HG03378 (cell line): ENCODE results near the gene SH2B3.
"Not testable (repeated sequence)": the region's sequence is repeated elsewhere in the genome, so short reads cannot be mapped to it uniquely, and the experiment has no call there.

Experiments used
- ATAC-seq: cut with Tn5 transposase; IDR thresholded peaks from one replicate; pipeline ENCODE4 v1.9.1; 2021; ENCODE audit warnings: mild to moderate bottlenecking, moderate library complexity; ENCODE audit not compliant: unreplicated experiment

SH2B3 gene

DNA sequence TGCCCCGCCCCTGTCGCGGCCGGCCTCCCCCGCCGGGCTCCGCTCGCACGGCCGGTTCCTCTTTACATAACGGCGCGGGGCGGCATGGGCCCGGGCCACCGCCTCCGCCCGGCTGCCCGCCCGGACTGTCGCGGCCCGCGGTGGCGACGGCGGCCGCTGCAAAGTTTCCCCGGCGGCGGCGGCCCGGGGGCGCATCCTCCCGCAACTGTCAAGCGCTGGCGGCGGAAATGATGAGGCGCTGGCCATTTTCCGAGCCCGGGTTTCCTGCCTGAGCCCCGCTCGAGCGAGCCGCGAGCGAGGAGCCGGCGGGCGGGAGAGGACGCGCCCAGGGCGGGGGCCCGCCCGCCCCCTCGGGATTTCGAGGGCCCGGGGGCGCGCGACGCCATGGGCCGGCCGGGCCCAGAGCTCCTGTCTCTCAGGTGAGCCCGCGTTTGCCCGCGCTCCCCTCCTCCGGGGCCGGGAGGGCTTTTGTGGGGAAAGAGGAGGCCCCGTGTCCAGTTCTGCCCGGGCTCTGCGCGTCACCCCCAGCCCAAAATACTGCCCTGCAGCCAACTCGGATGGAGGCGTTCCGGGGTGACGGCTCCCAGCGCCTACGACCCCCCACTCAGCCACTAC lies at the start of gene SH2B3:
Gene SH2B3, plus strand, starts transcription at position 65 of the 615 bp plus-strand sequence. CDS start 12,223 bp downstream, outside the sequence.
- ATAC-seq = no peak

DNA sequence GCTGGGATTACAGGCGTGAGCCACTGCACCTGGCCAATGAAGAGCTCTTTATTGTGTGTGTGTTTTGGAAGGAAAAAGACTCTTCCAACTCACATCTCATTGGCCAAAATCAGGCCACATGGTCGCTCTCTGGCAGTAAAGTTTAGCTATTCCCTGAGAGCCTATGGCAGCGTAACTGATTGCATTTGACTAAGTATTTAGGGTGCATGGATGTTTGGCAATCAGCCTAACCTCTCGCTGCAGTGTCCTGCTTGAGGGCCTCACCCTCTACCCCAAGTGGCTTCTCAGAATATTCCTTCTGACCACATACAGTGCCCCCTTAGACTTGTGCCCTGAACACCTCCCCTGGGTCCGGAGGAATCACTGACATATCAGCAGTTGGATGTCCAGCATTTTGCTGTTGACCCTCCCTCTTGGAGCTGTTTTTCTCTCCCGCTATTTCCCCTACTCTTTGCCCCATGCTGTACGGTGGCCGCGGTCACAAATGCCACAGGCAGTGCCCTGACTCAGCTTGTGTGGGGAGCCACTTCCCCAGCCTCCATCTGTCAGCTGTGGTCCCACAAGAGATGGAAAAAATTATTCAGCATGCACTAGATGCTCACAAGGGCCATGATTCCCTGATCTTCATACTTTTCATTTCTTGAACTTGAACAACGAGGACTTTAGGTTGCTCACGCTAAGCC lies 46.4 kb upstream of the SH2B3 start:
- no peak for ATAC-seq

DNA sequence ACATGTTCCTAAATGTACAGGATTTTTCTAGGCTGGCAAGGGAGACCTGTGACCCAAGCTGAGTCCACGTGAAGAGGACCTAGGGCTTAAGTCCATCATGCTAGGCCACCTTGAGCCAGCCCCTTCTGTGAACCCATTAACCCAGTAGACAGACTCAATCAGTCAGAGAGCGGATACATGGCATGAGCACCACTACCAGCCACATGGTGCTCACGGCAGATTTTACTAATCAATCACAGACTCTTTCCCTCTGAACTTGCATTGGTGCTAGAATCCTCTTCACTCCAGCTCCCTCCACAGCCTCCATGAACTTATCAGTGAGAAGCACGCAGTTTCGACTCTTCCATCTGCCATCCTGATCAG lies 45.8 kb upstream of the SH2B3 start:
- ATAC-seq = no peak

DNA sequence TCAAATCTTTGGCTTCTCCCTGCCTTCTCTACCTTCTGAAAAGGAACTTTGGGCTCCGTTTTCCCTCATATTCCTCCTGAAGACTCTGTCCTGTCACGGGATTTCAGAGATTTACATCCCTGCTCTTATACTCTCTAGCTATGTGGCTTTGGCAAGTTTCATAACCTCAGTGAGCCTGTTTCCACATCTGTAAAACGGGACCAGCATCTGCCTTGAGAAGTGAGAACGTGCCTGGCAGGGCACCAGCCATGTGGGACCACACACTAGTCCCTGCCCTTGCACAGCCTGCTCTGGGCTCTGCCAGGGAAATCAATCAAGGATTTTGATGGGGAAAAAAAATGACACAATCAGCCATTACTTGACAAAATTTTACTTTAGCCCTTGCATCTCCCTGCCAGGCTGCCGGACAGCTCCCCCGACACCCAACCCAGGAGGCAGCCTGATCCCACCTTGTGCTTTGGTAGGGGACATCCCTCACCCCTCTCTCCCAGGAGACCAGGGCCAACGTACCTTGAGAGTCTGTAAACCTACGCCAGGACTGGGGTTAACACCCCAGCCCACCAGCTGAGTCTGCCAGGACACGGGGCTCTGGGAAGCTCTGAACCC lies 45.3 kb upstream of the SH2B3 start:
- no peak for ATAC-seq

DNA sequence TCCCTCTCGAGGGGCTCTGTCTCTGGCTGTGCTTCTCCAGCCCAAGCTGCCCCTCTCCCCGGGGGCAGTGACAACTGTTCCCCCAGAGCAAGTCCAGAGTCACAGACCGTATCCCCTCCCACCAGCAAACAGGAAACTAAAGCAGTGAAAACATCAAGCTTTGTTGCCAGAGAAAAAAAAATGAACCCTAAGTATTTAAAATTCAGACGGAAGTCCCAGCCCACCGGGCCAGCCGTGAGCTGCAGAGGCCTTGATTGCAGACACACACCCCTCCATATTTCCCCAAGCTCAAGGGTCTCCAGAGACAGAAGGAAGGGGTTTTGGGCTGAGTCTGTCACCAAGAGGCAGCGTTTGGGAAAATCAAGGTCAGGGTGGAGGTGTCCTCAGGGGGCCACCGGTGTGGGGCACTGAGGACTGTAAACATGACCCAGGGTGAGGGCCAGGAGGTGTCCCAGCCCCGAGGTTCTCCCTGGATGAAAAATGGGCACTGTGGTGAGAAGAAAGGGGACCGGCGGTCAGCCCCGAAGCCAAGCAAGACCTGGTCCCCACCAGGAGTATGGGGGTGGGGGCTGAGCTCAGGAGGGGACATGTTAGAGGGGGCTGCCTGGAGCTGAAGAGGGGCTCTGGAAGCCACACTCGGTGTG lies 44.5 kb upstream of the SH2B3 start:
- ATAC-seq = no peak

DNA sequence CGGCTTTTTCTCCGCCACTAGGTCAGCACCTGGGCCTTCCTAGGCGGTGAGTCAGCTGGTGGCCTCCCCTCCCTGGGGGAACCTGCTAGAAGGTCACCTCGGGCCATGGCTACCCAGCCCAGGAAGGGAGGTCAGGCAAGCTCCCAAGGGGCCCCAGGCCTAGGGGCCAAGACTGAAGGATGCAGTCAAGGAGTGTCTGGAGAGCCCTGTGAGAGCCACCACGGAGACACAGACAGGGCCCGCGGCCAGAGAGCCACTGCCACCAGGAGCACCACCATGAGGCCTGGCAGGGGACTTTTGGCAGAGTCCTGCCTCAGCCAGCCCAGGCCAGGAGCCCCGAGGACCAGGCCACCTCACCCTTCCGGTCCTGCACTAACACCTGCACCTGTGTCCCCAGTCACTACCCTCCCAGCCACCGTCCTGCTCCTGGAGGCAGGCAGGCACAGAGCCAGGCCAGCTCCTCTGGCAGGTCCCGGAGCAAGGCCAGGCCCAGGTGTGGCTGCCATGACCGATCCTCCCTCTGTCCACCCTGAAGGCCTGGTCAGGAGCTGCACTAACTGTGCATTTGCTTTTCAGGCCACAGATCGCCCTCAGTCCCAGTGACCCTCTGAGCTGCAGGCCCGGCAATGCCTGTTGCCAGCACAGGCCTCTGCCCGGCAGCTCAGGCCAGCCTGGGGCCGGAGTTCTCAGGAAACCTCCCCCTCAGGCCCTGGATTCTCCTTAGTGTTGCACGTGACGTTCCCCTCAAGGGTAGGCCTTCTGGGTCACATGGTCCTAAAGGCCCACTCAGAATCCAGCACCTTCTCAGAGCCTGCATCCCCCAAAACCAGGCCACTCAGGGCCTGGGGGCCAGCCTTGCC lies 43.8 kb upstream of the SH2B3 start:
- no peak for ATAC-seq

DNA sequence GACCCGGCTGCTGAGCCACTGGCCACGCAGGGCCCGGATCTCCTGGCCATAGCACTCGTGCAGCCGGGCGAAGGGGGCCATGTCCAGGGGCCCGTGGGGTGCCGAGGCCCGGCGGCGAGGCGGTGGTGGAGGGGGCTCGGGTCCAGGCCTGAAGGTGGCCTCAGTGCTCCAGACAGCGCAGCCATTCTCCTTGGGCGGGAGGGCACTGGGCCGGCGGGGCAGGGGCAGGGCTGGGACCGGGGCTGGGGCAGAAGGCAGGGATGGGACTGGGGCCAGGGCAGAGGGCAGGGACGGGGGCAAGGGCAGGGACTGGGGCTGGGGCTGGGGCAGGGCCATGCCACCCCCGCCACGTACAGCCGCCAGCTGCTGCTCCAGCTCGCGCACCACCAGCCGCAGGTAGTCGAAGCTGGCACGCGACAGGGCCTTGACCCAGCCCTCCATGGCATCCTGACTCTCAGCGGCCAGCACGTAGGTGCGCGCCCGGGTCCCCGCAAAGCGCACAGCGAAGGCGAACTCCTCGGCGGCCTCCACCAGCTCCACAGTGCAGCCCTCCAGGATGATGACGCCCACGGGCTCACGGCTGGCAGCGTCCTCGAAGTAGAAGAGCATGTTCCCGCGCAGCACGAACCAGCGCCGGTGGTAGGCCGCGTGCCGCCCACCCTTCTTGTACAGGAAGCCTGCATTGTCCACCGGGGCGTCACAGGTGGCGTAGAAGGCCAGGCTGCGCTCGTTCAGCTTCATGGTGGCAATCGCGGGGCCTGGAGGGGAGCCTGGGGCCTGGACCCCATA lies 42.8 kb upstream of the SH2B3 start:
- no peak for ATAC-seq

DNA sequence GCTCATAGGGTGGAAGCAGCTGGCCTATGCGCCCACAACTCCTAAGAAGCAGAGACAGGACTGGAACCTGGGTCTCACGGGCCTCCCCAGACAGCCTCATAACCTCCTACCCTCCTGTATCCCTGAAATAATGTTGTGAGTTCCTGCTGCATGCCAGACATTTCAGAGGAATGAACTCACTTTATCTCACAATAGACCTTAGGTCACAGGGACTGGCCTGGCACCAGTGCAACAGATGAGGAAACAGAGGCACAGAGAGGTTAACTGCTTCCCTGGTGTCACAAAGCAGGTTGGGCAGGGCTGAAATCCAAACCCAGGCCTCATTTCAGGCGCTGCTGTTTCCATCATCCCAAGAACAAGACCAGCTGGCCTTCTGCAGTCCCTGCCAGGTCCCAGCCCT lies 42.1 kb upstream of the SH2B3 start:
- ATAC-seq = no peak

DNA sequence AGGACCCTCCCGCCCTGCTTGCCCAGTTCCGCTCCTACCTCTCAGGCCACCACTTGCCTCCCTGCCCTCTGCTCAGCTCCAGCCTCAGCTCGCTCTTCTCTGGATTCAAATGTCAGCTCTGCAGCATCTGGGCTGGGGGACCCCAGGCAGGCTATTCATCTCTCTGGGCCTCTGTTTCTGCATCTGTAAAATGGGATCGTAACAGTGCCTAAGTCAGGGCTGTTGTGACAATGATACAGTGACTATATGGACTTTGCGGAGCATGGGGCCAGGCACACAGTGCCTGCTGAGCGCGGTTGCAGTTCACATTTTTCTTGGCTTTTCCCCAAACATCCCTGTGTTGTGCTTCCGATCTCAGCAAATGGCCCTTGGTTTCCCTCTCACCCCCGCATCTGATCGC lies 39.6 kb upstream of the SH2B3 start:
- ATAC-seq = no peak

DNA sequence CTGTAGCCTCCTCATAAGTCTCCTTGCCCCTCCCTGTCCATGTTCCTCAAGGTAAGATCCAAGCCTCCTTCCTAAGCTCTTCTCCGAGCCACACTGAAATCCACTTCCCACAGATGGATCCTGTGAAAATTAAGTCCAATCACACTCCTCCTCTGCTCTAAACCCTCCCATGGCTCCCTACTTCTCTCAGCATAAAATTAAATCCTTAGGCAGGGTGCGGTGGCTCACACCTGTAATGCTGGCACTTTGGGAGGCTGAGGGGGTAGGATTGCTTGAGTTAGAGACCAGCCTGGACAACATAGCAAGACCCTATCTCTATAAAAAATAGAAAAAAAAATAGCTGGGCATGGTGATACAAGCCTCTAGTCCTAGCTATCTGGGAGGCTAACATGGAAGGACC lies 39.1 kb upstream of the SH2B3 start:
- ATAC-seq = no peak

DNA sequence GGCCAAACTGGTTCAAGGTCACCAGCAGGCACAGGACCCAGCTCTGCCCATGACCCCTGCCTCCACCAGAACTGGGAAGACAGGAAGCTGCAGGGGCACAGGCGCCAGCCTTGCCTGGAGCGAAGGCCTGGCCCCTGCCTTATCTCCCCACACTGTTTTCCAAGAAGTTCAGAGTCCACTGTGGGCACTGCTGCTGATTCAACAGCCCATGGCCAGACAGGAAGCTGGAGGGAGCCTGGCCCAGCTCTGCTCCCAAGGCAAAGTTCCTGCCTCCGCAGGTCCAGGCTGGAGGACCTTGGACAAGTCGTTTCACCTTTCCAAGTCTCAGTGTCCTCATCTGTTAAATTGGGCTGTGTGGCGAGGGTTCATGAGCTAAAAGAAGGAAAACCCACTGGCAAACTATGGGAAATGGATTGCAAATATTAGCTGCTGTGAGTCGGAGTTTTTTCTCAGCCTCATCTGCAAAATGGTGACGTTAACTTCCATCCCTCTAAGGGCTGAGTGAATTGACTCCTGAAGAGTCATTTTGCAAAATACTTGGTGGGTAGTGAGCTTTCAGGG lies 38.0 kb upstream of the SH2B3 start:
- ATAC-seq = no peak

DNA sequence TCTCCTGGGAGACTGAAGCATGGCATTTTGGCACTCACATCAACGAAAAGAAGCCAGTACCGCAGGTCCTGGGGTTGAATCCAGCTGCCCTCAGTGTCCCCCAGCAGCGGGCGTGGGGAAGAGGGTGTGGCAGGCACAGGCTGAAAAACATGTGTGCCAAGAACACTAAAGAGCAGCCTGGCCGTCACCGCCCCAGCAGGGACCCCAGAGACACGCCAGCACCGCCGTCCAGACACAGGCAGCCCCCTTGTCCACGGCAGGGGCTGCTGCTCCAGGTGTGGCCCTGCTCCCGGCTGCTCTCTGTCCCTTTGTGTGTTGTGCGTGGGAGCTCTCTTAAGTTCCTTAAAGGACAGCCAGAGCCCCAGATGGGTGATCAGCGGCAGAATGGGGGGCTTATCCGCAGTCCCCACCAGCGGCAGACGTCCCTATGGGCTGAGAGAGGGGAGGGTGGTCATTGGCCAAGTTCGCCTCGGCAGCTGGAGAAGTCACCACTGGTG lies 37.4 kb upstream of the SH2B3 start:
- peak; percentile 6 for ATAC-seq

DNA sequence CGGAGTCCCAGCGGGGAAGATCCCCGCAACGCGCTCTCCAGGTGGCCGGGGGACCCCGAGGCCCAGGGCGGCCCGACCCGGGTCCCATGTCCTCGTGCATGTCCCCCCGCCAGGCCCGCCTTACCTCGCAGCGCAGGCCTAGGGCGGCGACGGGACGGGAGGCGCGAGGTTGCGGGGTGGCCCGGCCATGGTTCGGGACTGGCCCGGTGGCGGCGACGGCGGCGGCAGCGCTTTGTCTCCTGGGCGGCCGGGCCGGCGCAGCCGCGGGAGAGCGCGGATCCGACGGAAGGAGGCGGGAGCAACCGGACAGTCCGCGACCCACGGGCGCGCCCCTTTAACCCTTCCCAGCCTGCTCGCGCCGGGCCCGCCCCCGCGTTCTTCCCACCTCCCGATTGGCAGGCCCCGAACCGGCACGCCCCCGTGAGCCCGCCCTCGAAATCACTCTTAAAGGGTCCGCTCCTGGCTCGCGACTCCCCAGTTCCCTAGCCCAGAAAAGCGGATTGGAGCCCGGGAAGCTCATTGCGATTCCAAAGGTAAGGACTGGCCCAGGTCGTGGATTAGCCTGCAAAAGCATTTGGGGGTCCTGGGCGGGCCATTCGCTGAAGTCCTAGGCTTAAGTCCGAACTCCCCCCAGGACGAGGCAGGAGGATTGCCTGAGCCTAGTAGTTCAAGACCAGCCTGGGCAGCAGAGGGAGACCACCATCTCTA lies 36.8 kb upstream of the SH2B3 start, which contains the start of gene PHETA1:
Gene PHETA1, minus strand, starts transcription at position 308 of the 708 bp plus-strand sequence. CDS start 5,668 bp downstream, outside the sequence.
- peak; percentile 49 for ATAC-seq

DNA sequence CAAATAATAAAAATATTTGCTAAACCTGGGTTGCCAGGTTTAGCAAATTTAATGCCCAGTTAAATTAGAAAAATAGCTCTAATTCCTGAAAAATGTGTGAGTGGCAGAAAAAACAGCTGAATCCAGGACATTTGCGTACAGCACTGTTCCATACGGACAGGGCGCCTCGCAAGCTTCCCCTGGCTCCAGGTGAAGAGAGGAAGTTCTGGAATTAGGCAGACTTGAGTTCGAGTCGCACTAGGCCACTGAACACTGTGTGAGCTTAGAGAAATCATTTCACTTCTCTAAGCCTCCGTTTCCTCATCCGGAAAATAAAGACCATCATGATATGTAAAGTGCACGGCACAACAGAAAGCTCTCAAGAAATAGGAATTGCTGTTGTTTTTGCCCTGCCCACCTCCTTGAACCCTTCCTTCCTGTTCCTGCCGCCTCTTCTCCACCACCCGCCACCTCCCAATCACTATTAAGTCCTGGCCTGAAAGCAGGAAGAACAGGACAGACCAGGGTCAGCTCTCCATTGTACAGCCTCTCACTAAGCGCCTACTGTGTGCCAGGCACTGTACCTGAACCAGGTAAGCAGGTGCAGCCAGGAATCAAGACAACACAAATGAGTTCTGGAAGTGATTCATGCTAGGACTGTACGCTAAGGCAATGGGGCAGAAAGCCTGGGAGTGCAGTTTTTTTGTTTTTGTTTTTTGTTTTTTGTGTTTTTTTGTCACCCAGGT lies 36.1 kb upstream of the SH2B3 start:
- no peak for ATAC-seq

DNA sequence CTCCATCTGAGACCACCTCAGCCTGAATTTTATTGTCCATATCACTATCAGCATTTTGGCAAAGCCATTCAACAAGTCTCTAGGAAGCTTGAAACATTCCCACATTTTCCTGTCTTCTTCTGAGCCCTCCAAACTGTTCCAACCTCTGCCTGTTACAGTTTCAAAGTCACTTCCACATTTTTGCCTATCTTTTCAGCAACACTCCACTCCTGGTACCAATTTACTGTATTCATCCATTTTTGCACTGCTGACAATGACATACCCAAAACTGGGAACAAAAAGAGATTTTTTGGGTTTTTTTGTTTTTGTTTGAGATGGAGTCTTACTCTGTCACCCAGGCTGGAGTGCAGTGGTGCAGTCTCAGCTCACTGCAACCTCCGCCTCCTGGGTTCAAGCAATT lies 32.5 kb upstream of the SH2B3 start:
- not testable (repeated sequence) for ATAC-seq

DNA sequence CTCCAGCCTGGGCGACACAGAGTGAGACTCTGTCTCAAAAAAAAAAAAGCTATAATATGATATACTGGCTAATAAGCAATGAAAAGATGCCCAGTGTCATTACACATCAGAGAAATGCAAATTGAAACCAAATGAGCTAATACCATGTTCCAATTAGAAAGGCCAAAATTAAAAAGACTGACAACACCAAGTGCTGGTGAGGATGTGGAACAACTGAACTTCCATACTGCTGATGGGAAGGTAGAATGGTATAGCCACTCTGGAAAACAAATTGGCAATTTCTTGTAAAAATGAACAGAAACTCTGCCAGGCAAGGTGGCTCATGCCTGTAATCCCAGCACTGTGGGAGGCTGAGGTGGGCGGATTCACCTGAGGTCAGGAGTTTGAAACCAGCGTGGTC lies 28.3 kb upstream of the SH2B3 start:
- ATAC-seq = no peak

DNA sequence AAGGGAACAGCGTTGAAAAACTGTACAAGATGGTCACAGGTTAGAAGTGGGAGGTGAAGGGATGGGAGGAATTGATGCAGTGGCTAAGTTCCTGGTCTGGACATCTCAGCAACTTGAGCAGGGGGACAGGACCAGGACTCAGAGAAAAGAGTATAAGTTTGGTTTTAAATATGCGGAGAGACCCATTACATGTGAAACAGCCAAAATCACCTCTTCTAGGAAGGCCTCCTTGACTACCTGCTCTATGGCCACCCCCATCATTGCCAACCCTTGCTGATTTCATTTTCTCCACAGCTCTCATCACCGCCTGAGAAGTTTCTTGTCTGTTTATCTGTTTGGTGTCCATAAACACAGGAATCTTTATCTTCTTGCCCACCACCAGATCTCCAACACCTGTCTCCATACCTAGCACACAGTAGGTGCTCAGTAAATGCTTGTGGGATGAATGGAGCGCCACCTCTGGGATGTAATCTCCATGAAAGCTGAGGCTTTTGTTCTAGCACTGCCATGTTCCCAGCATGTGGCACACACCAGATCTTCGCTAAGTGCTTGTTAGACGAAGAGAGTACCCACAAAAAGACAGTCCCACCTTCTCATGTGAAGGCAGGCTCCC lies 25.7 kb upstream of the SH2B3 start:
- ATAC-seq = no peak

DNA sequence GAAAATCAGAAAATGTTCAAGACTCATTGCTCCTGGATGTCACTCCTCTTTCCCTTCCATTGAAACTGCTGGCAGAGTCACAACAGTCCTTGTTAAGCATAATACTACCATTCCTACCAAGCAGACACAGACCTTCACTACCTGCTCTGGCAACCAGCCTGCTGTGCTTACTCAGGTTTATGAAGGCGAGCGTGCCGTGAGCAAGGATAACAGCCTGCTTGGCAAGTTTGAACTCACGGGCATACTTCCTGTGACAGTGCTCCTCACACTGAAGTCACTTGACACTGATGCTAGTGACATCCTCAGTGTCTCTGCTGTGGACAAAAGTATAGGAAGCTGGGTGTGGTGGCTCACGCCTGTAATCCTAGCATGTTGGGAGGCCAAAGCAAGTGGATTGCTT lies 21.1 kb upstream of the SH2B3 start:
- ATAC-seq = no peak
